GM12878 (cell line): ENCODE results near the gene PACS2. TPM values are rescaled to one million over a fixed set of nuclear protein-coding genes. Genes with fewer than 3 reads are reported as not detected.

Source experiments
- ATAC-seq: fragments of 200-7000 bp; cut with Tn5 transposase; 3 replicates; pipeline ENCODE4 v1.9.1; 2020; ENCODE audit warnings: mild to moderate bottlenecking, moderate library complexity
- BruUV-seq: library from RNA; stranded (reverse); fragments of 400-500 nt; replicated peaks from 2 replicates; lab custom pipeline; 2021; lab: Mats Ljungman, UMichigan
- CTCF ChIA-PET: fragments of 300-600 bp; sonication (Branson Sonifier 250); formaldehyde crosslinking; extraction: SDS; loops from one replicate; lab custom pipeline; 2021; ENCODE audit warnings: inconsistent platforms; lab: Yijun Ruan, JAX
- POLR2A ChIA-PET: fragments of 350-600 bp; formaldehyde crosslinking; extraction: SDS; loops from one replicate; lab custom pipeline; 2021; ENCODE audit warnings: inconsistent platforms; lab: Charles Lee
- RAD21 ChIA-PET: fragments of 300-600 bp; sonication (Branson Sonifier 250); formaldehyde crosslinking; loops from one replicate; lab custom pipeline; 2023; ENCODE audit warnings: antibody characterized with exemption; ENCODE audit not compliant: unreplicated experiment; lab: Charles Lee
- SMC1A ChIA-PET: fragments of 300-600 bp; sonication (Branson Sonifier 250); formaldehyde crosslinking; loops from one replicate; lab custom pipeline; 2023; ENCODE audit not compliant: unreplicated experiment, uncharacterized antibody; lab: Charles Lee
- DNase-seq: peaks from one replicate; pipeline ENCODE4 v3.0.0-alpha.2; 2011; ENCODE audit warnings: low read depth, low spot score
- FAIRE-seq: peaks from 3 replicates; lab custom pipeline; 2011; peaks lifted over from hg19 to GRCh38; lab: Jason Lieb, UNC
- H2AFZ ChIP-seq: 2 replicates; pipeline ENCODE4 v1.6.0; 2011; ENCODE audit warnings: low read depth, low read length, control low read depth; ENCODE audit not compliant: control insufficient read depth
- H3K27ac ChIP-seq: 2 replicates; pipeline ENCODE4 v1.5.1; 2011; ENCODE audit warnings: control low read depth; ENCODE audit not compliant: control insufficient read depth, insufficient read depth
- H3K27me3 ChIP-seq, 2 experiments: replicated peaks in 1 of 2; 2 replicates each; pipeline versions ENCODE4 v1.6.0 to v1.6.1; 2011; ENCODE audit warnings: low read length in 1 of 2; ENCODE audit not compliant: control insufficient read depth in 2 of 2, insufficient read depth in 2 of 2
- H3K36me3 ChIP-seq, 2 experiments: 2 replicates each; pipeline ENCODE4 v1.5.1; 2011; ENCODE audit warnings: low read length in 1 of 2; ENCODE audit not compliant: control insufficient read depth in 2 of 2, insufficient read depth in 2 of 2
- H3K4me1 ChIP-seq: 2 replicates; pipeline ENCODE4 v1.6.1; 2011; ENCODE audit warnings: mild to moderate bottlenecking, low read length, moderate library complexity, mixed read lengths; ENCODE audit not compliant: control insufficient read depth, insufficient read depth
- H3K4me2 ChIP-seq: 2 replicates; pipeline ENCODE4 v1.6.0; 2011; ENCODE audit warnings: control low read depth; ENCODE audit not compliant: control insufficient read depth, insufficient read depth
- H3K4me3 ChIP-seq: fragments of 200-600 bp; sonication (generic); 2 replicates; pipeline ENCODE4 v1.5.1; 2016
- H3K79me2 ChIP-seq: 2 replicates; pipeline ENCODE4 v1.6.0; 2011; ENCODE audit warnings: low read length; ENCODE audit not compliant: control insufficient read depth, insufficient read depth
- H3K9ac ChIP-seq: 2 replicates; pipeline ENCODE4 v1.8.0; 2011; ENCODE audit warnings: low read length, control low read depth, mixed read lengths; ENCODE audit not compliant: control insufficient read depth, insufficient read depth
- H3K9me3 ChIP-seq: replicated peaks from 3 replicates; pipeline ENCODE4 v1.5.1; 2011; ENCODE audit warnings: mild to moderate bottlenecking, low read length; ENCODE audit not compliant: control insufficient read depth, insufficient read depth
- H4K20me1 ChIP-seq: 2 replicates; pipeline ENCODE4 v1.6.0; 2011; ENCODE audit not compliant: control insufficient read depth, insufficient read depth
- BACH1 ChIP-seq: fragments of 450-650 bp; IDR thresholded peaks from 2 replicates; pipeline ENCODE4 v1.6.1; 2017; ENCODE audit warnings: mild to moderate bottlenecking, borderline replicate concordance
- DPF2 ChIP-seq: fragments of 450-650 bp; IDR thresholded peaks from 2 replicates; pipeline ENCODE4 v1.6.1; 2017; ENCODE audit warnings: mild to moderate bottlenecking
- ELK1 ChIP-seq: IDR thresholded peaks from 2 replicates; pipeline ENCODE4 v1.6.1; 2012; ENCODE audit warnings: low read depth, low read length, improper control_type of control experiment
- EZH2 ChIP-seq: IDR thresholded peaks from 2 replicates; pipeline ENCODE4 v1.6.1; 2012; ENCODE audit warnings: low read depth, mild to moderate bottlenecking, control low read depth, inconsistent platforms, low read length, borderline replicate concordance; ENCODE audit not compliant: control insufficient read depth
- FOXM1 ChIP-seq: IDR thresholded peaks from 2 replicates; pipeline ENCODE4 v1.6.1; 2012; ENCODE audit warnings: low read depth, mild to moderate bottlenecking, inconsistent platforms, low read length, moderate library complexity
- HCFC1 ChIP-seq: fragments of 150-350 bp; IDR thresholded peaks from 2 replicates; pipeline ENCODE4 v1.6.1; 2014; ENCODE audit warnings: low read length
- KAT2A ChIP-seq: conservative IDR thresholded peaks from 2 replicates; pipeline ENCODE4 v1.6.1; 2011; ENCODE audit warnings: low read depth, low read length; ENCODE audit not compliant: control insufficient read depth
- KLF5 ChIP-seq: fragments of 450-650 bp; IDR thresholded peaks from 2 replicates; pipeline ENCODE4 v1.6.1; 2014; ENCODE audit warnings: mild to moderate bottlenecking; ENCODE audit not compliant: partially characterized antibody
- MXI1 ChIP-seq: fragments of 150-350 bp; IDR thresholded peaks from 2 replicates; pipeline ENCODE4 v1.6.1; 2011; ENCODE audit warnings: low read depth, mild to moderate bottlenecking, inconsistent platforms, low read length, improper control_type of control experiment
- PBX3 ChIP-seq: IDR thresholded peaks from 2 replicates; pipeline ENCODE4 v1.6.1; 2011; ENCODE audit warnings: mild to moderate bottlenecking, low read depth, low read length, moderate library complexity; ENCODE audit not compliant: insufficient replicate concordance
- RB1 ChIP-seq: fragments of 450-650 bp; formaldehyde crosslinking; IDR thresholded peaks from 2 replicates; pipeline ENCODE4 v1.6.1; 2017; ENCODE audit warnings: mild to moderate bottlenecking, borderline replicate concordance
- SKIL ChIP-seq: fragments of 450-650 bp; IDR thresholded peaks from 2 replicates; pipeline ENCODE4 v1.6.1; 2017; ENCODE audit warnings: mild to moderate bottlenecking, low read depth, inconsistent platforms; ENCODE audit not compliant: poor library complexity, severe bottlenecking
- SREBF2 ChIP-seq: IDR thresholded peaks from 2 replicates; pipeline ENCODE4 v1.6.1; 2012; ENCODE audit warnings: mild to moderate bottlenecking, low read length
- STAT1 ChIP-seq: fragments of 450-650 bp; conservative IDR thresholded peaks from 2 replicates; pipeline ENCODE4 v1.6.1; 2014; ENCODE audit warnings: antibody characterized with exemption, mild to moderate bottlenecking
- ZSCAN29 ChIP-seq: fragments of 450-650 bp; IDR thresholded peaks from 2 replicates; pipeline ENCODE4 v1.6.1; 2017; ENCODE audit warnings: mild to moderate bottlenecking, moderate library complexity
- ZZZ3 ChIP-seq: IDR thresholded peaks from 2 replicates; pipeline ENCODE4 v1.6.1; 2011; ENCODE audit warnings: low read depth; ENCODE audit not compliant: control insufficient read depth, insufficient read length
- whole genome bisulfite sequencing: methylation state at CpG from one replicate; pipeline ENCODE4 v1.1.6; 2016; ENCODE audit warnings: low lambda C conversion rate; ENCODE audit not compliant: insufficient replicate concordance, insufficient coverage; ENCODE audit errors: missing lambda C conversion rate; 5-methylcytosine and 5-hydroxymethylcytosine counted together
- in situ Hi-C: fragments of 300-500 bp; cut with MboI; formaldehyde crosslinking; loops from 9 replicates; pipeline ENCODE4 v1.14.3; 2018; ENCODE audit warnings: mixed read lengths
- intact Hi-C: fragments of 100-400 bp; cut with micrococcal nuclease; formaldehyde crosslinking; loops from one replicate; pipeline ENCODE4 v1.14.2; 2022; ENCODE audit not compliant: unreplicated experiment
- polyA plus RNA-seq, 11 experiments: library from polyadenylated mRNA; depleted of rRNA in 4 of 11; unstranded in 6 of 11; stranded (reverse) in 5 of 11; fragments of >200 nt; fragmentation: Nextera tagmentation in 4 of 11; fragmentation: Illumina TruSeq in 1 of 11; extraction: Ambion mirVana in 4 of 11; extraction: Trizol in 1 of 11; gene quantifications; 1 replicate in 1 of 11; 2 replicates in 10 of 11; pipeline versions ENCODE4 v1.2.1 to v1.2.3, GENCODE V29; 2011 to 2016; ENCODE audit warnings: inconsistent platforms in 2 of 11, missing spikeins in 2 of 11, low read depth in 1 of 11
- total RNA-seq, 4 experiments: library from RNA; depleted of rRNA in 3 of 4; stranded (reverse); fragments of >200 nt in 3 of 4; fragmentation: Illumina TruSeq in 1 of 4; extraction: Trizol in 1 of 4; gene quantifications; 2 replicates each; pipeline versions ENCODE4 v1.2.1 to v1.2.3, GENCODE V29; 2013 to 2021

Gene PACS2
- total and polyA plus RNA-seq, 10 of the 15 experiments (the other 5 are each of a cell fraction or from before 2014, with no cell fraction given) = 0.21 to 37.3 (median 9.4) TPM

GRCh38 chr14:105300542-105301102 lies 13.9 kb upstream of the PACS2 start, which contains the start of gene BRF1 (continued):
- peak; percentile 53; the same call in 1 of the 2 replicates for TF ChIP-seq HCFC1
- TF ChIP-seq STAT1 = no peak
- TF ChIP-seq ZZZ3 = no peak

- H3K9me3 ChIP-seq = no peaks in the 10 kb centered on the region; the same call in 2 of the 3 replicates
- H3K9ac ChIP-seq = peak overlapping the region; percentile 89; the same call in 1 of the 2 replicates
- peak; percentile 54 for FAIRE-seq
- H3K4me1 ChIP-seq = peaks cover 3% of the 10 kb centered on the region
- H3K36me3 ChIP-seq = no peaks in the 10 kb centered on the region
- peak; percentile 78 for DNase-seq
- POLR2A ChIA-PET = interaction anchor here (0.6 to 1.3 kb wide), 9 partner anchors 8 to 1708 kb away, joined by 3 to 8 read pairs (median 4); partner anchors contain the start of genes GPR132 and PACS2
- BruUV-seq = no TSS peak
- peak overlapping the region; percentile 96 for H2AFZ ChIP-seq
- no peaks in the 10 kb centered on the region for H3K27me3 ChIP-seq
- RAD21 ChIA-PET = interaction anchor here (0.6 to 2.2 kb wide), 7 partner anchors 13 to 1607 kb away, joined by 3 to 13 read pairs (median 4); partner anchors contain the start of genes BTBD6 and PACS2
- CTCF ChIA-PET = interaction anchor here (0.6 to 1.5 kb wide), 6 partner anchors 9 to 725 kb away, joined by 3 to 6 read pairs (median 4); no protein-coding TSS in a partner anchor
- peak overlapping the region; percentile 78 for H3K4me2 ChIP-seq
- ATAC-seq = peak; percentile 84
- peak overlapping the region; percentile 88 for H3K4me3 ChIP-seq
- in situ Hi-C loops (no loop called here), intact Hi-C loops (loop anchor here (1.0 kb wide), 1 partner anchor 189 kb away; no protein-coding TSS in a partner anchor)
- SMC1A ChIA-PET = interaction anchor here (0.7 to 1.3 kb wide), 7 partner anchors 10 to 42 kb away, joined by 3 read pairs; partner anchors contain the start of gene PACS2
- H3K79me2 ChIP-seq = peaks cover 28% of the 10 kb centered on the region
- no peaks in the 10 kb centered on the region for H4K20me1 ChIP-seq
- peak overlapping the region; percentile 82 for H3K27ac ChIP-seq
- 6% methylated on average over 53 of the region's 65 CpGs for WGBS
- no peak for TF ChIP-seq PBX3
- TF ChIP-seq ZSCAN29 = no peak
- TF ChIP-seq EZH2 = no peak
- TF ChIP-seq MXI1 = no peak
- TF ChIP-seq DPF2 = peak; percentile 38
- TF ChIP-seq RB1 = no peak
- no peak for TF ChIP-seq FOXM1
- TF ChIP-seq SREBF2 = no peak
- TF ChIP-seq BACH1 = peak; percentile 7; the same call in 1 of the 2 replicates
- TF ChIP-seq KAT2A = no peak
- no peak for TF ChIP-seq SKIL
- no peak for TF ChIP-seq KLF5
- no peak for TF ChIP-seq ELK1
These were observed 13.2 kb upstream of the PACS2 start for GRCh38 chr14:105301103-105301914.
